HepG2 (cell line): Measurements from ENCODE around the gene CTRB2. TPM values are rescaled to one million over a fixed set of nuclear protein-coding genes. Genes with fewer than 3 reads are reported as not detected.
A peak's percentile ranks its signal among the peaks of the same experiment; 100 is the strongest.

Experiments
- CERS6 ChIP-seq: sonication (generic); formaldehyde crosslinking; IDR thresholded peaks from 2 replicates; pipeline ENCODE4 v1.5.0; 2020; ENCODE audit warnings: missing genetic modification reagents
- HMG20B ChIP-seq: conservative IDR thresholded peaks from 2 replicates; pipeline ENCODE4 v1.6.1; 2016; ENCODE audit warnings: missing genetic modification reagents, missing compliant biosample characterization
- HNRNPL ChIP-seq: fragments of 200-400 bp; formaldehyde crosslinking; IDR thresholded peaks from 2 replicates; pipeline ENCODE4 v1.6.1; 2017; ENCODE audit warnings: mild to moderate bottlenecking, low read depth, low read length
- IRF2 ChIP-seq: IDR thresholded peaks from 2 replicates; pipeline ENCODE4 v1.6.1; 2018; ENCODE audit warnings: missing genetic modification reagents, missing compliant biosample characterization
- MAFK ChIP-seq, 2 experiments: IDR thresholded peaks in 1 of 2; conservative IDR thresholded peaks in 1 of 2; 2 replicates each; pipeline ENCODE4 v1.6.1; 2011; ENCODE audit warnings: improper control_type of control experiment in 2 of 2, low read length in 2 of 2
- NFATC3 ChIP-seq: sonication (generic); formaldehyde crosslinking; IDR thresholded peaks from 2 replicates; pipeline ENCODE4 v1.5.1; 2020; ENCODE audit warnings: mild to moderate bottlenecking, missing genetic modification reagents
- RFXANK ChIP-seq: IDR thresholded peaks from 2 replicates; pipeline ENCODE4 v1.6.1; 2016
- SAFB2 ChIP-seq: sonication (generic); formaldehyde crosslinking; IDR thresholded peaks from 2 replicates; pipeline ENCODE4 v1.5.1; 2020; ENCODE audit warnings: missing genetic modification reagents, low read depth, mild to moderate bottlenecking, borderline replicate concordance
- ZNF235 ChIP-seq: sonication (generic); formaldehyde crosslinking; IDR thresholded peaks from 2 replicates; pipeline ENCODE4 v1.8.1; 2023; ENCODE audit warnings: mild to moderate bottlenecking, missing genetic modification reagents, borderline replicate concordance
- ZNF792 ChIP-seq: IDR thresholded peaks from 2 replicates; pipeline ENCODE4 v1.6.1; 2016
- ZSCAN5A ChIP-seq: sonication (generic); formaldehyde crosslinking; IDR thresholded peaks from 2 replicates; pipeline ENCODE4 v1.8.0; 2022; ENCODE audit warnings: mild to moderate bottlenecking, missing genetic modification reagents, borderline replicate concordance
- polyA plus RNA-seq, 8 experiments: library from polyadenylated mRNA; depleted of rRNA in 3 of 8; stranded (reverse) in 7 of 8; unstranded in 1 of 8; fragments of >200 nt; fragmentation: Illumina TruSeq in 4 of 8; extraction: Trizol in 4 of 8; gene quantifications; 2 replicates each; pipeline versions ENCODE4 v1.2.1 to v1.2.3, GENCODE V29; 2011 to 2016; ENCODE audit warnings: low read depth in 4 of 8, missing spikeins in 1 of 8, mixed read lengths in 1 of 8; ENCODE audit not compliant: insufficient read depth in 1 of 8
- total RNA-seq, 5 experiments: library from RNA; depleted of rRNA; stranded (reverse); fragments of >200 nt; fragmentation: Illumina TruSeq; extraction: Trizol; gene quantifications; 2 replicates each; pipeline ENCODE4 v1.2.3, GENCODE V29; 2016; ENCODE audit warnings: low read depth in 1 of 5
- TF ChIP-seq, protein P1 (sequence below): sonication (generic); formaldehyde crosslinking; conservative IDR thresholded peaks from 2 replicates; pipeline ENCODE4 v1.4.0; 2020; ENCODE audit warnings: missing genetic modification reagents
- TF ChIP-seq, protein P2 (sequence below): sonication (generic); formaldehyde crosslinking; IDR thresholded peaks from 2 replicates; pipeline ENCODE4 v1.8.0; 2022; ENCODE audit warnings: low read depth, missing genetic modification reagents
- TF ChIP-seq, protein P3 (sequence below): sonication (generic); formaldehyde crosslinking; IDR thresholded peaks from 2 replicates; pipeline ENCODE4 v1.9.0; 2021; ENCODE audit warnings: missing genetic modification reagents, borderline replicate concordance
- TF ChIP-seq, protein P4 (sequence below): sonication (generic); formaldehyde crosslinking; IDR thresholded peaks from 2 replicates; pipeline ENCODE4 v1.4.0; 2020; ENCODE audit warnings: missing genetic modification reagents

Gene CTRB2
- total and polyA plus RNA-seq, 2 of the 13 experiments (the other 11 are each of a cell fraction or from before 2014, with no cell fraction given), result 0.13 TPM; not detected in 1

GRCh38 chr16:75244844-75245758 lies 38.1 kb upstream of the CTRB2 start (continued):
- TF ChIP-seq, protein P1, sequence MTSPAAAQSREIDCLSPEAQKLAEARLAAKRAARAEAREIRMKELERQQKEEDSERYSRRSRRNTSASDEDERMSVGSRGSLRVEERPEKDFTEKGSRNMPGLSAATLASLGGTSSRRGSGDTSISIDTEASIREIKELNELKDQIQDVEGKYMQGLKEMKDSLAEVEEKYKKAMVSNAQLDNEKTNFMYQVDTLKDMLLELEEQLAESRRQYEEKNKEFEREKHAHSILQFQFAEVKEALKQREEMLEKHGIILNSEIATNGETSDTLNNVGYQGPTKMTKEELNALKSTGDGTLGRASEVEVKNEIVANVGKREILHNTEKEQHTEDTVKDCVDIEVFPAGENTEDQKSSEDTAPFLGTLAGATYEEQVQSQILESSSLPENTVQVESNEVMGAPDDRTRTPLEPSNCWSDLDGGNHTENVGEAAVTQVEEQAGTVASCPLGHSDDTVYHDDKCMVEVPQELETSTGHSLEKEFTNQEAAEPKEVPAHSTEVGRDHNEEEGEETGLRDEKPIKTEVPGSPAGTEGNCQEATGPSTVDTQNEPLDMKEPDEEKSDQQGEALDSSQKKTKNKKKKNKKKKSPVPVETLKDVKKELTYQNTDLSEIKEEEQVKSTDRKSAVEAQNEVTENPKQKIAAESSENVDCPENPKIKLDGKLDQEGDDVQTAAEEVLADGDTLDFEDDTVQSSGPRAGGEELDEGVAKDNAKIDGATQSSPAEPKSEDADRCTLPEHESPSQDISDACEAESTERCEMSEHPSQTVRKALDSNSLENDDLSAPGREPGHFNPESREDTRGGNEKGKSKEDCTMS (CRISPR knock-in tag), result no peak
- TF ChIP-seq NFATC3 (CRISPR knock-in tag) (peak; percentile 88; the same call in 1 of the 2 replicates), IRF2 (CRISPR knock-in tag) (peak; percentile 94), RFXANK (0 out of 2 replicates have a peak, but pooled peaks have one; percentile 43), ZNF235 (CRISPR knock-in tag) (peak; percentile 76; the same call in 1 of the 2 replicates), ZSCAN5A (CRISPR knock-in tag) (no peak), HNRNPL (peak; percentile 100), CERS6 (CRISPR knock-in tag) (no peak), MAFK (conservative IDR thresholded peaks at IDR 0.05 in 1 of 2, IDR thresholded peaks at IDR 0.05 in 1 of 2; ENCODE audit: low read length in 2 of 2) (no peak; a peak in 2 of 4 replicates), SAFB2 (CRISPR knock-in tag) (no peak; the same call in 1 of the 2 replicates), ZNF792 (CRISPR knock-in tag) (peak; percentile 84), HMG20B (peak; percentile 79)
- TF ChIP-seq, protein P2, sequence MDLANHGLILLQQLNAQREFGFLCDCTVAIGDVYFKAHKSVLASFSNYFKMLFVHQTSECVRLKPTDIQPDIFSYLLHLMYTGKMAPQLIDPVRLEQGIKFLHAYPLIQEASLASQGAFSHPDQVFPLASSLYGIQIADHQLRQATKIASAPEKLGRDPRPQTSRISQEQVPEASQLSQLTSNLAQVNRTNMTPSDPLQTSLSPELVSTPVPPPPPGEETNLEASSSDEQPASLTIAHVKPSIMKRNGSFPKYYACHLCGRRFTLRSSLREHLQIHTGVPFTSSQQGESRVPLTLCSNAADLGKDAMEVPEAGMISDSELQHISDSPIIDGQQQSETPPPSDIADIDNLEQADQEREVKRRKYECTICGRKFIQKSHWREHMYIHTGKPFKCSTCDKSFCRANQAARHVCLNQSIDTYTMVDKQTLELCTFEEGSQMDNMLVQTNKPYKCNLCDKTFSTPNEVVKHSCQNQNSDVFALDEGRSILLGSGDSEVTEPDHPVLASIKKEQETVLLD, result no peak
- TF ChIP-seq, protein P3, sequence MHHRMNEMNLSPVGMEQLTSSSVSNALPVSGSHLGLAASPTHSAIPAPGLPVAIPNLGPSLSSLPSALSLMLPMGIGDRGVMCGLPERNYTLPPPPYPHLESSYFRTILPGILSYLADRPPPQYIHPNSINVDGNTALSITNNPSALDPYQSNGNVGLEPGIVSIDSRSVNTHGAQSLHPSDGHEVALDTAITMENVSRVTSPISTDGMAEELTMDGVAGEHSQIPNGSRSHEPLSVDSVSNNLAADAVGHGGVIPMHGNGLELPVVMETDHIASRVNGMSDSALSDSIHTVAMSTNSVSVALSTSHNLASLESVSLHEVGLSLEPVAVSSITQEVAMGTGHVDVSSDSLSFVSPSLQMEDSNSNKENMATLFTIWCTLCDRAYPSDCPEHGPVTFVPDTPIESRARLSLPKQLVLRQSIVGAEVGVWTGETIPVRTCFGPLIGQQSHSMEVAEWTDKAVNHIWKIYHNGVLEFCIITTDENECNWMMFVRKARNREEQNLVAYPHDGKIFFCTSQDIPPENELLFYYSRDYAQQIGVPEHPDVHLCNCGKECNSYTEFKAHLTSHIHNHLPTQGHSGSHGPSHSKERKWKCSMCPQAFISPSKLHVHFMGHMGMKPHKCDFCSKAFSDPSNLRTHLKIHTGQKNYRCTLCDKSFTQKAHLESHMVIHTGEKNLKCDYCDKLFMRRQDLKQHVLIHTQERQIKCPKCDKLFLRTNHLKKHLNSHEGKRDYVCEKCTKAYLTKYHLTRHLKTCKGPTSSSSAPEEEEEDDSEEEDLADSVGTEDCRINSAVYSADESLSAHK (CRISPR knock-in tag), result no peak
- TF ChIP-seq, protein P4, sequence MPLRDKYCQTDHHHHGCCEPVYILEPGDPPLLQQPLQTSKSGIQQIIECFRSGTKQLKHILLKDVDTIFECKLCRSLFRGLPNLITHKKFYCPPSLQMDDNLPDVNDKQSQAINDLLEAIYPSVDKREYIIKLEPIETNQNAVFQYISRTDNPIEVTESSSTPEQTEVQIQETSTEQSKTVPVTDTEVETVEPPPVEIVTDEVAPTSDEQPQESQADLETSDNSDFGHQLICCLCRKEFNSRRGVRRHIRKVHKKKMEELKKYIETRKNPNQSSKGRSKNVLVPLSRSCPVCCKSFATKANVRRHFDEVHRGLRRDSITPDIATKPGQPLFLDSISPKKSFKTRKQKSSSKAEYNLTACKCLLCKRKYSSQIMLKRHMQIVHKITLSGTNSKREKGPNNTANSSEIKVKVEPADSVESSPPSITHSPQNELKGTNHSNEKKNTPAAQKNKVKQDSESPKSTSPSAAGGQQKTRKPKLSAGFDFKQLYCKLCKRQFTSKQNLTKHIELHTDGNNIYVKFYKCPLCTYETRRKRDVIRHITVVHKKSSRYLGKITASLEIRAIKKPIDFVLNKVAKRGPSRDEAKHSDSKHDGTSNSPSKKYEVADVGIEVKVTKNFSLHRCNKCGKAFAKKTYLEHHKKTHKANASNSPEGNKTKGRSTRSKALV (CRISPR knock-in tag), result peak; percentile 88
